ENCODE results near the gene FAM83E.
"Not testable (repeated sequence)": the region's sequence is repeated elsewhere in the genome, so short reads cannot be mapped to it uniquely, and the experiment has no call there.

The FAM83E gene

DNA sequence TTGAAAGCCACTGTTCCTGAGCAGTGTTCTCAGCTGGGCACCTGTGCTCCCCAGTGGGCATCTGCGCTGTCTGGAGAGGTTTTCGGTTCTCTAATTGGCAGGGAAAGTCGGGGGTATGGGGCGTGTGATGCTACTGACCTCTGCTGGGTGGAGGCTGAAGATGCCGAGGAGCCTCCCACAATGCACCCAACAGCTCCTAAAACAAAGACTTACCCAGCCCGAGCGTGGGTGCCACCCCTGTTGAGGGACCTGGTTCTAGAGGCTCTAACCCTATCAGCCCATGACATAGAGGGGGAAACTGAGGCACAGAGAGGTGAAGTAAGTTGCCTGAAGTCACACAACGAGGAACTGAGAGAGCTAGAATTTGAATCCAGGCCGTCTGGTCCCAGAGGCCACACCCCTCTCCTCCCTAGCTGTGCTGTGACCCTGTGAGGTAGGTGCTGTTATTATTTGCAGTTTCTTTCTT is 6.0 kb downstream of the FAM83E start:
- peak; percentile 55 for DNase-seq

GRCh38 chr19:48607359-48607755 is 7.5 kb downstream of the FAM83E start:
- no peak for DNase-seq

DNA sequence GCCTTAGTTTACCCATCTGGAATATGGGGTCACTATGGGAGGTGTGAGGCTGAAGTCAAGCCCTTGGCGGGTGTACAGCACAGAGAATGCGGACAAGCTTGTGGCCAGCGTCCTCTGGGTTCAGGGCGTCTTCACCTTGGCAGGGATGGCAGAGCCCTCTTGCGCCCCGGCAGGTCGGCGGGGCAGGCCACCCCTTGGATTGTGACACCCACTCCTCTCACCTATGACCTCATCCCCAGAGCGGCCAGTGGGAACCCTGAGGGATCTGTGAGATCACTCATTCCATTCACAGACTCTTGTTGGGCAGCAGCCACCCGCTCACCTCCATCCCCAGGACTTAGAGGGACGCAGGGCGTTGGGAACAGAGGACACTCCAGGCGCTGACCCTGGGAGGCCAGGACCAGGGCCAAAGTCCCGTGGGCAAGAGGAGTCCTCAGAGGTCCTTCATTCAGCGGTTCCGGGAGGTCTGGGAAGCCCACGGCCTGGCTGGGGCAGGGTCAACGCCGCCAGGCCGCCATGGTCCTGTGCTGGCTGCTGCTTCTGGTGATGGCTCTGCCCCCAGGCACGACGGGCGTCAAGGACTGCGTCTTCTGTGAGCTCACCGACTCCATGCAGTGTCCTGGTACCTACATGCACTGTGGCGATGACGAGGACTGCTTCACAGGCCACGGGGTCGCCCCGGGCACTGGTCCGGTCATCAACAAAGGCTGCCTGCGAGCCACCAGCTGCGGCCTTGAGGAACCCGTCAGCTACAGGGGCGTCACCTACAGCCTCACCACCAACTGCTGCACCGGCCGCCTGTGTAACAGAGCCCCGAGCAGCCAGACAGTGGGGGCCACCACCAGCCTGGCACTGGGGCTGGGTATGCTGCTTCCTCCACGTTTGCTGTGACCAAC is 8.2 kb downstream of the FAM83E start, which contains the start of gene SPACA4:
SPACA4 (plus strand) TSS at position 280 of the 896 bp plus-strand sequence; CDS start at position 517, 237 bp downstream.
- DNase-seq, result no peak

DNA sequence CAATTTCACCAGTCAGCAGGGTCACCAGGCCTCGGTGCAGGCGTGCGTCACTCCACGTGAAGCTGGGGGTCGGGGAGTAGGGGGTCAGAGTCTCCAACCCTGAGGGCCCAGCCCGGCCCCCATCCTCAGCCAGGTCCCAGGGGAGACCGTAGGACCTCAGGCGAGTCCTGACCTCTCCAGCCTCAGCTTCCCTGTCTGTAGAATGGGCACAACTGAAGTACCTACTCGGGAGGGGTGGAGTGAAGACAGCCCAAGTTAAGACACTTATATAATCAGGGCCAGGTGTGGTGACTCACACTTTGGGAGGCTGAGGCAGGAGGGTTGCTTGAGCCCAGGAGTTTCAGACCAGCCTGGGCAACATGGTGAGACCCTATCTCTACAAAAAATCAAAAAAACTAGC is 11.0 kb downstream of the FAM83E start:
- DNase-seq, result no peak

DNA sequence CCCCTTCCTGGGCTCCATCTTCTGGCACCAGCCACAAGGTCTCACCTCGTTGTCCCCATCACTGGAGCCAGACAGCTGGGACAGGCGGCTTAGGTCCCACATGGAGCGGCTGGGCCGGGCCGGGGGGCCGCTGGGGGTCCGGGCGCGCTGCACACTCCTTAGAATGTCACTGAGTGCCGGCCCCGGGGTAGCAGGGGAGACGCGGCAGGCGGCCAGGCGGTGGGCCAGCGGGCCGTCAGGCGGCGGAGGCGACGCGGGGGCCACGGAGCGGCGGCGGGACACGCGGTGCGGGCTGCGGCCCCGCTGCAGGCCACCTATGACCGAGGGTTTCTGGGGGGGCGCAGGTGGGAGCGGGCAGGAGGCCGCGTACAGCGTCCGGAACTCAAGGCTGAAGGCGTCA is 11.4 kb downstream of the FAM83E start:
- DNase-seq, result no peak

GRCh38 chr19:48603001-48603400 is 11.9 kb downstream of the FAM83E start:
- no peak for DNase-seq

- no peak for DNase-seq
Measured at GRCh38 chr19:48600679-48601417, 14.0 kb downstream of the FAM83E start.

GRCh38 chr19:48598996-48599700 is 15.7 kb downstream of the FAM83E start:
- DNase-seq, result no peak

GRCh38 chr19:48596679-48597465 is 18.0 kb downstream of the FAM83E start:
- DNase-seq, result peak; percentile 54

- no peak for DNase-seq
Measured at GRCh38 chr19:48596237-48596636, 18.6 kb downstream of the FAM83E start.

DNA sequence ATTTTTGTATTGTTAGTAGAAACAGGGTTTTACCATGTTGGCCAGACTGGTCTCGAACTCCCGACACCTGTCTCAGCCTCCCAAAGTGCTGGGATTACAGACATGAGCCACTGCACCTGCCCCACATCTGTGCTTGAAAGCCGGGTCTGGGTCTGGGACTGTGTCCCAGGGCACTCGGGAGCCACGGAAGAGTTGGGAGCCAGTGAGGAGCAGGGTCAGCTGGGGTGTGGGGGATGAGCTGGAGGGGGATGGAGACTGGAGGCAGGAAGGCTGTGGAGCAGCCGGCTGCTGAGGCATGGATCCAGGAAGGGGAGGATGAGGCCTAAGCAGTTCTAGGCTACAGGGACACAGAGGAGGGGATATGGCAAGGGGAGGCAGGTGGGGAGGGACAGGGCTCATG is 19.0 kb downstream of the FAM83E start:
- no peak for DNase-seq

DNA sequence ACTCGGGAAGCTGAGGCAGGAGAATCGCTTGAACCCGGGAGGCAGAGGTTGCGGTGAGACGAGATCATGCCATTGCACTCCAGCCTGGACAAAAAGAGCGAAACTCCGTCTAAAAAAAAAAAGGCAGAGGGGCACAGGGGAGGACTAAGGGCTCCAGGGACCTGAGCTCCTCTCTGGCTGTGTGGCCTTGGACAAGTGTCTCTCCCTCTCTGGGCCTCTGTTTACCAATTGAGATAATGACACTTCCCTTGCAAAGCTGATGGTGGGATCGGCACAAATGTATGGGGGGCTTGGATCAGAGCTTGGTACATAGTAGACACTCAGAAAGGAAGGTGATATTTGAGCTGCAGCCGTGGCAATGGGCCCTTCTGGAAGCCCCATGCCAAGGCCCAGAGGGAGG is 19.7 kb downstream of the FAM83E start:
- DNase-seq, result no peak

DNA sequence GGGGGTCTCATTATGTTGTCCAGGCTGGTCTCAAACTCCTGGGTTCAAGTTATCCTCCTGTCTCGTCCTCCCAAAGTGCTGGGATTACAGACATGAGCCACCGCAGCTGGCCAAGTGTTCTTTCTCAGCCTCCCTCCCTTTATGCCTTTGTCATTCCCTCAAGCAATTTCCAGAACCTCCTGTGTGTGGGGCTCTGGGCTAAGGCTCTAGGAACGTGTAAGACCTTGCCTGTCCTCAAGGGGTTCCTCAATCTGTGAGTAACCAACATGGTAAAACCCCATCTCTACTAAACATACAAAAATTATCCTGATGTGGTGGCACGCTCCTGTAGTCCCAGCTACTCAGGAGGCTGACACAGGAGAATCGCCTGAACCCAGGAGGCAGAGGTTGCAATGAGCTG is 23.9 kb downstream of the FAM83E start:
- no peak for DNase-seq

DNA sequence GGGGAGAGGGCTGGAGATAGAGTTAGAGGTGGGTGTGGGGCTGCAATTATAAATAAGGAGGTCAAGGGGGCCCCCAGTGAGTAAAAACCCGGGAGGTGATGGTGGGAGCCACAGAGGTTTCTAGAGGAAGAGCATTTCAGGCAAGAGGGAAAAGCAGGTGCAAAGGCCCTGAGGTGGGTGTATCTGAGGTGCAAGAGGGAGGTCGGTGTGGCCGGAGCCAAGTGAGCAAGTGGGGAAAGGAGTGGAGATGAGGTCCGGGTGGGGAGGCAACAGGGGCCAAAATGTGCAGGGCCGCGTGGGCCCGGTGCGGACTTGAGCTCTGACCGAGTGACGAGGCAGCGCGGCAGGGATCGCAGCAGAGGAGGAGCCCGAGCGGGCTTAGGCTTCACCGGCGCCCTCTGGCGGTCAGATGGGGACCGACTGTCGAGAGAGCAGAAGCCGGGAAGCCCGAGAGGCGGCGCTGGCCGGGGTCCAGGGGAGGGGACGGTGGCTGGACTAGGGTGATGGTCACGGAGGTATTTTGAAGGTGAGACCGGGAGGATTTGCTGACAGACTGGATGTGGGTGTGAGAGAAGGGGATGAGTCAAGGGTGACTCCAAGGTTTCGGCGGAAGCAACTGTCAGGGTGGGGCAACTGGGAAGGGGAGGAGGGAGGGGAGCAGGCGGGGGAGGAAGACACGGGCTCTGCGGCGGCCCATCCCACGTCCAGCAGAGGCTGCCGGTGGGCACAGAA is 26.0 kb downstream of the FAM83E start:
- DNase-seq, result peak; percentile 82

DNA sequence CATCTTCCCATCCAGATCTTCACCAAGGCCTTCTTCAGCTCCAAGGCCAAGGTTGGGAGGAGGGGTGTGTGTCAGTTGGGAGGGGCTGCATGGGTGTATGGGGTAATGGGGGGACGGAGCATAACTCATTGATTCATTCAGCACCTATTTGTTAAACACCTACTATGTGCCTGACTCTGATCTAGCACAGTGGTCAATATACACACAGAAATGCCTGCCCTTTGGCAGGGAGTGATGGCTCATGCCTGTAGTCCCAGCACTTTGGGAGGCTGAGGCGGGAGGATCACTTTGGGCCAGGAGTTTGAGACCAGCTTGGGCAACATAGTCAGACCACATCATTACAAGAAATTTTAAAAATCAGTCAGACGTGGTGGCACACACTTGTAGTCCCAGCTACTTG is 27.5 kb downstream of the FAM83E start:
- no peak for DNase-seq

- DNase-seq, result no peak
Measured at GRCh38 chr19:48582168-48582567, 32.7 kb downstream of the FAM83E start.

- no peak for DNase-seq
Measured at GRCh38 chr19:48578891-48579290, 36.0 kb downstream of the FAM83E start.

GRCh38 chr19:48577908-48578307 is 37.0 kb downstream of the FAM83E start:
- not testable (repeated sequence) for DNase-seq

DNA sequence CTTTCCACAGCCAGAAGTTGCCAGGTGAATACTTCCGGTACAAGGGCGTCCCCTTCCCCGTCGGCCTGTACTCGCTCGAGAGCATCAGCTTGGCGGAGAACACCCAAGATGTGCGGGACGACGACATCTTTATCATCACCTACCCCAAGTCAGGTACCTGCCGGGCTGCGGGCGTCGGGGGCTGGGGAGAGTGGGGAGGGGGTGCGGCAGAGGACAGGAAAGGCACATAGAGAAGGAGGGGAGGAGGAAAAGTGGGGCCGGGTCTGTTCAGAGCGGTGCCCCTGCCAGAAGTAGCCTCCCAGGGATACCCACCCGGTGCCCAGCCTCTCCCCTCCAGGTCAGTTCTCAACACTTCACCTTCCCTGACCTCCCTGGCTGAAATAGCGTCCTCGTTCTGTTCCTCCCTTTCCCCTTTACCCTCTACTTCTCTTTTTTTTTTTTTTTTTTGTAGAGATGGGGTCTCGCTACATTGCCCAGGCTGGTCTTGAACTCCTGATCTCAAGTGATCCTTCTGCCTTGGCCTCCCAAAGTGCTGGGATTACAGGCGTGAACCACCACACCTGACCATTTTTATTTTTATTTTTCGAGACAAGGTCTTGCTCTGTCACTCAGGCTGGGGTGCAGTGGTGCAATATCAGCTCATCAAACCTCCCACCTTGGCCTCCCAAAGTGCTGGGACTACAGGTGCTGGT is 38.8 kb downstream of the FAM83E start:
- no peak for DNase-seq

GRCh38 chr19:48573163-48573505 is 41.7 kb downstream of the FAM83E start:
- no peak for DNase-seq

Measured in stimulated activated naive CD4-positive, alpha-beta T cell treated with Interleukin-2 at 50 U/mL for 16 hours (primary cell).